OCI-LY1 (cell line): ENCODE data around the gene WDSUB1.

Source experiments
- CTCF ChIP-seq: fragments of 200-600 bp; sonication (generic), shearing (Covaris generic); IDR thresholded peaks from 2 replicates; pipeline ENCODE4 v1.5.1; 2017; ENCODE audit warnings: mild to moderate bottlenecking, antibody characterized with exemption, low read length, moderate library complexity, mixed read lengths
- EZH2 ChIP-seq: fragments of 200-600 bp; sonication (generic), shearing (Covaris generic); IDR thresholded peaks from 2 replicates; pipeline ENCODE4 v1.8.0; 2017; ENCODE audit warnings: borderline replicate concordance, mixed run types, mild to moderate bottlenecking, antibody characterized with exemption, low read length, moderate library complexity, mixed read lengths

GRCh38 chr2:159213296-159213695 is 73.2 kb downstream of the WDSUB1 start:
- TF ChIP-seq EZH2 (no peak), CTCF (no peak)
